GM12892 (cell line): ENCODE results near the gene ATP11B.

Source experiments
- POLR2A ChIP-seq: IDR thresholded peaks from 2 replicates; pipeline ENCODE4 v1.6.1; 2011; ENCODE audit warnings: low read depth, low read length, control low read depth
- POLR2AphosphoS5 ChIP-seq: IDR thresholded peaks from 2 replicates; pipeline ENCODE4 v1.6.1; 2011; ENCODE audit warnings: low read depth, low read length, control low read depth

- no peak for TF ChIP-seq POLR2A
- no peak for TF ChIP-seq POLR2AphosphoS5
Observed at GRCh38 chr3:182957676-182958266, 164.5 kb downstream of the ATP11B start.
